GM23338 (cell line): ENCODE results near the gene ADORA1. TPM values are rescaled to one million over a fixed set of nuclear protein-coding genes. Genes with fewer than 3 reads are reported as not detected.

ENCODE experiments used
- ATAC-seq: fragments of 200-7000 bp; cut with Tn5 transposase; 3 replicates; pipeline ENCODE4 v1.9.1; 2020
- DNase-seq: peaks from one replicate; pipeline ENCODE4 v3.0.0-alpha.2; 2015; ENCODE audit warnings: low spot score
- H2AFZ ChIP-seq: fragments of 200-600 bp; sonication (generic); 2 replicates; pipeline ENCODE4 v1.8.0; 2016; ENCODE audit warnings: antibody characterized with exemption, mild to moderate bottlenecking, moderate library complexity
- H3F3A ChIP-seq: fragments of 200-600 bp; sonication (generic); replicated peaks from 2 replicates; pipeline ENCODE4 v1.8.0; 2017; ENCODE audit warnings: antibody characterized with exemption, mixed run types, low read depth
- H3K27ac ChIP-seq: fragments of 200-600 bp; sonication (generic); 2 replicates; pipeline ENCODE4 v1.6.1; 2016; ENCODE audit warnings: low read depth
- H3K27me3 ChIP-seq: fragments of 200-600 bp; sonication (generic); 2 replicates; pipeline ENCODE4 v1.8.0; 2016; ENCODE audit warnings: mild to moderate bottlenecking, mixed run types, moderate library complexity; ENCODE audit not compliant: insufficient read depth
- H3K36me3 ChIP-seq: fragments of 200-600 bp; sonication (generic); 2 replicates; pipeline ENCODE4 v1.8.0; 2016; ENCODE audit warnings: mild to moderate bottlenecking; ENCODE audit not compliant: insufficient read depth
- H3K4me1 ChIP-seq: fragments of 200-600 bp; sonication (generic); 2 replicates; pipeline ENCODE4 v1.8.0; 2016; ENCODE audit warnings: mild to moderate bottlenecking, moderate library complexity; ENCODE audit not compliant: insufficient read depth
- H3K4me2 ChIP-seq: fragments of 200-600 bp; sonication (generic); 2 replicates; pipeline ENCODE4 v1.7.1; 2017; ENCODE audit warnings: mixed run types
- H3K4me3 ChIP-seq: fragments of 200-600 bp; sonication (generic); 2 replicates; pipeline ENCODE4 v1.6.1; 2016; ENCODE audit warnings: mixed run types
- H3K79me2 ChIP-seq: fragments of 200-600 bp; sonication (generic); replicated peaks from 2 replicates; pipeline ENCODE4 v1.8.0; 2017; ENCODE audit warnings: mild to moderate bottlenecking; ENCODE audit not compliant: insufficient read depth
- H3K9me2 ChIP-seq: fragments of 200-600 bp; sonication (generic); 2 replicates; pipeline ENCODE4 v1.8.0; 2017; ENCODE audit not compliant: insufficient read depth
- H4K20me1 ChIP-seq: fragments of 200-600 bp; sonication (generic); replicated peaks from 2 replicates; pipeline ENCODE4 v1.8.0; 2017; ENCODE audit warnings: mild to moderate bottlenecking; ENCODE audit not compliant: insufficient read depth
- H3K27ac Mint-ChIP-seq: 2 replicates; pipeline ENCODE4 v1.8.0; 2020; ENCODE audit warnings: inconsistent platforms, mild to moderate bottlenecking, moderate library complexity, mixed read lengths
- H3K27me3 Mint-ChIP-seq: 3 replicates; pipeline ENCODE4 v1.8.0; 2022; ENCODE audit warnings: low read depth, mild to moderate bottlenecking, moderate library complexity, mixed read lengths, inconsistent platforms; ENCODE audit not compliant: insufficient read depth, poor library complexity
- H3K36me3 Mint-ChIP-seq: 3 replicates; pipeline ENCODE4 v1.8.0; 2021; ENCODE audit warnings: low read depth, mild to moderate bottlenecking, inconsistent platforms, moderate library complexity, mixed read lengths
- H3K4me1 Mint-ChIP-seq: 3 replicates; pipeline ENCODE4 v1.8.0; 2020; ENCODE audit warnings: mild to moderate bottlenecking, inconsistent platforms, mixed read lengths
- H3K4me3 Mint-ChIP-seq: 3 replicates; pipeline ENCODE4 v1.8.0; 2021; ENCODE audit warnings: moderate library complexity, mild to moderate bottlenecking, inconsistent platforms, mixed read lengths
- H3K9me3 Mint-ChIP-seq: 3 replicates; pipeline ENCODE4 v1.8.0; 2020; ENCODE audit warnings: moderate library complexity, mild to moderate bottlenecking, inconsistent platforms, mixed read lengths
- CREB1 ChIP-seq: fragments of 250-450 bp; sonication (Bioruptor Pico); IDR thresholded peaks from 2 replicates; pipeline ENCODE4 v1.5.0; 2020; ENCODE audit warnings: low read depth, mild to moderate bottlenecking, moderate library complexity
- CTCF ChIP-seq, 2 experiments: fragments of 200-600 bp in 1 of 2; sonication (generic) in 1 of 2; conservative IDR thresholded peaks; 2 replicates each; pipeline versions ENCODE4 v1.5.1 to v1.6.1; 2016 to 2017; ENCODE audit warnings: antibody characterized with exemption in 2 of 2, low read depth in 2 of 2, mild to moderate bottlenecking in 2 of 2, moderate library complexity in 1 of 2
- EZH2 ChIP-seq: fragments of 200-600 bp; sonication (generic); IDR thresholded peaks from one replicate; pipeline ENCODE4 v1.8.0; 2017; ENCODE audit warnings: antibody characterized with exemption, mild to moderate bottlenecking, low read depth; ENCODE audit not compliant: unreplicated experiment
- EZH2phosphoT487 ChIP-seq: fragments of 200-600 bp; sonication (generic); IDR thresholded peaks from one replicate; pipeline ENCODE4 v1.8.1; 2018; ENCODE audit warnings: antibody characterized with exemption; ENCODE audit not compliant: unreplicated experiment
- JUNB ChIP-seq: IDR thresholded peaks from one replicate; pipeline ENCODE4 v1.6.1; 2016; ENCODE audit warnings: antibody characterized with exemption; ENCODE audit not compliant: unreplicated experiment
- NANOG ChIP-seq: IDR thresholded peaks from 2 replicates; pipeline ENCODE4 v1.6.1; 2016; ENCODE audit warnings: antibody characterized with exemption, borderline replicate concordance
- POLR2AphosphoS5 ChIP-seq: IDR thresholded peaks from 2 replicates; pipeline ENCODE4 v1.6.1; 2016; ENCODE audit warnings: antibody characterized with exemption, low read depth
- REST ChIP-seq: IDR thresholded peaks from one replicate; pipeline ENCODE4 v1.6.1; 2018; ENCODE audit warnings: antibody characterized with exemption; ENCODE audit not compliant: unreplicated experiment
- STAT1 ChIP-seq: IDR thresholded peaks from one replicate; pipeline ENCODE4 v1.6.1; 2016; ENCODE audit warnings: antibody characterized with exemption; ENCODE audit not compliant: unreplicated experiment
- ZNF114 ChIP-seq: fragments of 250-450 bp; sonication (Bioruptor Pico); IDR thresholded peaks from 2 replicates; pipeline ENCODE4 v1.5.0; 2020; ENCODE audit warnings: mild to moderate bottlenecking, moderate library complexity
- ZNF331 ChIP-seq: fragments of 250-450 bp; sonication (Bioruptor Pico); IDR thresholded peaks from 2 replicates; pipeline ENCODE4 v1.5.0; 2020; ENCODE audit warnings: low read depth, mild to moderate bottlenecking, moderate library complexity
- polyA plus RNA-seq: library from polyadenylated mRNA; unstranded; fragments of >200 nt; fragmentation: Nextera tagmentation; extraction: Ambion mirVana; gene quantifications from 2 replicates; pipeline ENCODE4 v1.2.1, GENCODE V29; 2016
- total RNA-seq: library from RNA; depleted of rRNA; stranded (reverse); fragments of >200 nt; shearing (Covaris generic); gene quantifications from 2 replicates; pipeline ENCODE4 v1.2.3, GENCODE V29; 2014
- TF ChIP-seq, protein P1 (sequence below): fragments of 250-450 bp; sonication (Bioruptor Pico); IDR thresholded peaks from 2 replicates; pipeline ENCODE4 v1.5.0; 2020; ENCODE audit warnings: mild to moderate bottlenecking, moderate library complexity
- TF ChIP-seq, protein P2 (sequence below): IDR thresholded peaks from 2 replicates; pipeline ENCODE4 v1.6.1; 2016; ENCODE audit warnings: antibody characterized with exemption

Gene ADORA1
- total and polyA plus RNA-seq, 2 experiments from 2014 or later = 0.63 to 1.8 TPM

GRCh38 chr1:203176273-203177035 is 48.9 kb downstream of the ADORA1 start:
- H2AFZ ChIP-seq = no peak overlapping the region
- H3K27me3 ChIP-seq = no peaks in the 10 kb centered on the region
- H3K27ac ChIP-seq = no peak overlapping the region
- no peak overlapping the region for H3K4me3 ChIP-seq
- no peaks in the 10 kb centered on the region for H3F3A ChIP-seq
- no peak for TF ChIP-seq CTCF (conservative IDR thresholded peaks at IDR 0.05; ENCODE audit: low read depth in 2 of 2)
- no peak for TF ChIP-seq POLR2AphosphoS5
- no peak for TF ChIP-seq JUNB
- TF ChIP-seq, protein P1, sequence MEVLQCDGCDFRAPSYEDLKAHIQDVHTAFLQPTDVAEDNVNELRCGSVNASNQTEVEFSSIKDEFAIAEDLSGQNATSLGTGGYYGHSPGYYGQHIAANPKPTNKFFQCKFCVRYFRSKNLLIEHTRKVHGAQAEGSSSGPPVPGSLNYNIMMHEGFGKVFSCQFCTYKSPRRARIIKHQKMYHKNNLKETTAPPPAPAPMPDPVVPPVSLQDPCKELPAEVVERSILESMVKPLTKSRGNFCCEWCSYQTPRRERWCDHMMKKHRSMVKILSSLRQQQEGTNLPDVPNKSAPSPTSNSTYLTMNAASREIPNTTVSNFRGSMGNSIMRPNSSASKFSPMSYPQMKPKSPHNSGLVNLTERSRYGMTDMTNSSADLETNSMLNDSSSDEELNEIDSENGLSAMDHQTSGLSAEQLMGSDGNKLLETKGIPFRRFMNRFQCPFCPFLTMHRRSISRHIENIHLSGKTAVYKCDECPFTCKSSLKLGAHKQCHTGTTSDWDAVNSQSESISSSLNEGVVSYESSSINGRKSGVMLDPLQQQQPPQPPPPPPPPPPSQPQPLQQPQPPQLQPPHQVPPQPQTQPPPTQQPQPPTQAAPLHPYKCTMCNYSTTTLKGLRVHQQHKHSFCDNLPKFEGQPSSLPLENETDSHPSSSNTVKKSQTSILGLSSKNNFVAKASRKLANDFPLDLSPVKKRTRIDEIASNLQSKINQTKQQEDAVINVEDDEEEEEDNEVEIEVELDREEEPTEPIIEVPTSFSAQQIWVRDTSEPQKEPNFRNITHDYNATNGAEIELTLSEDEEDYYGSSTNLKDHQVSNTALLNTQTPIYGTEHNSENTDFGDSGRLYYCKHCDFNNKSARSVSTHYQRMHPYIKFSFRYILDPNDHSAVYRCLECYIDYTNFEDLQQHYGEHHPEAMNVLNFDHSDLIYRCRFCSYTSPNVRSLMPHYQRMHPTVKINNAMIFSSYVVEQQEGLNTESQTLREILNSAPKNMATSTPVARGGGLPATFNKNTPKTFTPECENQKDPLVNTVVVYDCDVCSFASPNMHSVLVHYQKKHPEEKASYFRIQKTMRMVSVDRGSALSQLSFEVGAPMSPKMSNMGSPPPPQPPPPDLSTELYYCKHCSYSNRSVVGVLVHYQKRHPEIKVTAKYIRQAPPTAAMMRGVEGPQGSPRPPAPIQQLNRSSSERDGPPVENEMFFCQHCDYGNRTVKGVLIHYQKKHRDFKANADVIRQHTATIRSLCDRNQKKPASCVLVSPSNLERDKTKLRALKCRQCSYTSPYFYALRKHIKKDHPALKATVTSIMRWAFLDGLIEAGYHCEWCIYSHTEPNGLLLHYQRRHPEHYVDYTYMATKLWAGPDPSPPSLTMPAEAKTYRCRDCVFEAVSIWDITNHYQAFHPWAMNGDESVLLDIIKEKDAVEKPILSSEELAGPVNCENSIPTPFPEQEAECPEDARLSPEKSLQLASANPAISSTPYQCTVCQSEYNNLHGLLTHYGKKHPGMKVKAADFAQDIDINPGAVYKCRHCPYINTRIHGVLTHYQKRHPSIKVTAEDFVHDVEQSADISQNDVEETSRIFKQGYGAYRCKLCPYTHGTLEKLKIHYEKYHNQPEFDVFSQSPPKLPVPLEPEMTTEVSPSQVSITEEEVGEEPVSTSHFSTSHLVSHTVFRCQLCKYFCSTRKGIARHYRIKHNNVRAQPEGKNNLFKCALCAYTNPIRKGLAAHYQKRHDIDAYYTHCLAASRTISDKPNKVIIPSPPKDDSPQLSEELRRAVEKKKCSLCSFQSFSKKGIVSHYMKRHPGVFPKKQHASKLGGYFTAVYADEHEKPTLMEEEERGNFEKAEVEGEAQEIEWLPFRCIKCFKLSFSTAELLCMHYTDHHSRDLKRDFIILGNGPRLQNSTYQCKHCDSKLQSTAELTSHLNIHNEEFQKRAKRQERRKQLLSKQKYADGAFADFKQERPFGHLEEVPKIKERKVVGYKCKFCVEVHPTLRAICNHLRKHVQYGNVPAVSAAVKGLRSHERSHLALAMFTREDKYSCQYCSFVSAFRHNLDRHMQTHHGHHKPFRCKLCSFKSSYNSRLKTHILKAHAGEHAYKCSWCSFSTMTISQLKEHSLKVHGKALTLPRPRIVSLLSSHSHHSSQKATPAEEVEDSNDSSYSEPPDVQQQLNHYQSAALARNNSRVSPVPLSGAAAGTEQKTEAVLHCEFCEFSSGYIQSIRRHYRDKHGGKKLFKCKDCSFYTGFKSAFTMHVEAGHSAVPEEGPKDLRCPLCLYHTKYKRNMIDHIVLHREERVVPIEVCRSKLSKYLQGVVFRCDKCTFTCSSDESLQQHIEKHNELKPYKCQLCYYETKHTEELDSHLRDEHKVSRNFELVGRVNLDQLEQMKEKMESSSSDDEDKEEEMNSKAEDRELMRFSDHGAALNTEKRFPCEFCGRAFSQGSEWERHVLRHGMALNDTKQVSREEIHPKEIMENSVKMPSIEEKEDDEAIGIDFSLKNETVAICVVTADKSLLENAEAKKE (CRISPR knock-in tag) = no peak
- TF ChIP-seq CREB1 (CRISPR knock-in tag) = no peak
- no peak for TF ChIP-seq STAT1
- no peak for TF ChIP-seq REST
- no peak for TF ChIP-seq ZNF331 (CRISPR knock-in tag)
- TF ChIP-seq, protein P2, sequence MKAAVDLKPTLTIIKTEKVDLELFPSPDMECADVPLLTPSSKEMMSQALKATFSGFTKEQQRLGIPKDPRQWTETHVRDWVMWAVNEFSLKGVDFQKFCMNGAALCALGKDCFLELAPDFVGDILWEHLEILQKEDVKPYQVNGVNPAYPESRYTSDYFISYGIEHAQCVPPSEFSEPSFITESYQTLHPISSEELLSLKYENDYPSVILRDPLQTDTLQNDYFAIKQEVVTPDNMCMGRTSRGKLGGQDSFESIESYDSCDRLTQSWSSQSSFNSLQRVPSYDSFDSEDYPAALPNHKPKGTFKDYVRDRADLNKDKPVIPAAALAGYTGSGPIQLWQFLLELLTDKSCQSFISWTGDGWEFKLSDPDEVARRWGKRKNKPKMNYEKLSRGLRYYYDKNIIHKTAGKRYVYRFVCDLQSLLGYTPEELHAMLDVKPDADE = no peak
- TF ChIP-seq NANOG = no peak
- no peak for TF ChIP-seq EZH2
- no peak for TF ChIP-seq EZH2phosphoT487
- TF ChIP-seq ZNF114 (CRISPR knock-in tag) = no peak
- DNase-seq (no peak), ATAC-seq (no peak)
- Mint-ChIP-seq H3K4me1 (peaks cover 17% of the 10 kb centered on the region), H3K27ac (no peak overlapping the region), H3K4me3 (no peak overlapping the region), H3K27me3 (peaks cover 11% of the 10 kb centered on the region), H3K36me3 (no peaks in the 10 kb centered on the region), H3K9me3 (no peaks in the 10 kb centered on the region)
- no peaks in the 10 kb centered on the region for H3K79me2 ChIP-seq
- H3K9me2 ChIP-seq = no peaks in the 10 kb centered on the region
- no peaks in the 10 kb centered on the region for H3K36me3 ChIP-seq
- H3K4me2 ChIP-seq = no peak overlapping the region
- H3K4me1 ChIP-seq = no peaks in the 10 kb centered on the region; the same call in 1 of the 2 replicates
- H4K20me1 ChIP-seq = no peaks in the 10 kb centered on the region
